NCI-H187 (cell line): Measurements from ENCODE around the gene TMC1.

Experiments
- DNase-seq, 2 experiments: peaks; one replicate each; lab custom pipeline; 2025; lab: John Stamatoyannopoulos, UW

The TMC1 gene

DNA sequence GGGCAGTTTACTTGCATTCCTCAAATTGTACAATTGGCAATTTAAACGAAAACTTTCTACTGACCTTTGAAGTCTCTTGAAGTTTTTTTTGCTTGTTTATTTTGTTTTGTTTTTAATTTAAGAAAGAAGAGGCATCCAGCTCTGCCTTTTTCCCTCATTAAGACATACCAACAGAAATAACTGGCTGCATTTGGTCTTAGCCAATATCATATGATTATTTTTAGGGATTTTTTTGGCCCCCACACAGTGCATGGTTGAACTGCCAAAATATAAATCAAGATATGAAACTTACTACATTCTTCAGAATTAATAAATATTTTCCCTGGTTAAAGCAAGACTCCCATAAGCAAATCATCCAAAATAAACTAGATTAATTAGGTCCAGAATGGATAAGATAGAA, 352.0 kb downstream of the TMC1 start:
- DNase-seq, result no peak

GRCh38 chr9:72874344-72874743, 352.9 kb downstream of the TMC1 start:
- no peak for DNase-seq

GRCh38 chr9:72875221-72875620, 353.8 kb downstream of the TMC1 start:
- no peak for DNase-seq

DNA sequence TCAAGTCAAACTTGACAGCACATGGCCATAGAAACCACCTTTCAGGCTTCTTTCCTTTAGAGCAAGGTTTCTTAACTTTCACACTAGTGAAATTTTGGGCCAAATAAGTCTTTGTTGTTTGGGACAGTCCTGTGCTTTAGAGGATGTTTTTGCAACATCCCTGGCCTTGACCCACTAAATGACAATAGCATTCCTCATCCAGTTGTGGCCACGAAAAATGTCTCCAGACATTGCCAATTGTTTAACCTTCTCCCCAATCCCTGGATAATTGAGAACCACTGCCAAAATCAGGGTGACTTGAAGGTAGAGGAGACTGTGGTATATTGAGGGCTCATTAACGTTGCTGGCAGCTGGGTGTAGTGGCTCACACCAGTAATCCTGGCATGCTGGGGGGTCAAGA, 359.4 kb downstream of the TMC1 start:
- no peak for DNase-seq

- no peak for DNase-seq
Observed at GRCh38 chr9:72882117-72882775, 360.8 kb downstream of the TMC1 start.

DNA sequence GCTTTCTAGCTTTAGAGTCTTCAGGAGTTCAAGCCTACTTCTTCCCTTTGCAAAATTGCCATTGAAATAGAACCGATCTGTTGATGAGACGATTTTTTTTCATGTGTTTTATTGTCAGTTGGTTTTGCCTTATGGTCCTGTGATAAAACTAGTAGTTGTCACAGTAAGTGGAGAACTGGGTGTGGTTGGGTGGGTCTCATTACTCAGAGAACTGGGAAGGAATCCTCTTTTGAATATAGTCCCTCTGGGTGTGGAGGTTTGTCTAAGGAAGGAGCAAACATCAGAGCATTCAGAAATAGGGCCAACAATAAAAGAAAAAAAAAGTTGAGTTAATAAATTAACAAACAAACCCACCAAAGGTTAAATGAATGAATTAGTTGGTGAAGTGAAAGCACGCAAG, 362.5 kb downstream of the TMC1 start:
- no peak for DNase-seq

- DNase-seq, result no peak
Observed at GRCh38 chr9:72884508-72884907, 363.1 kb downstream of the TMC1 start.
